Stimulated activated CD4-positive, alpha-beta T cell treated with anti-CD3 and anti-CD28 coated beads, TNF-alpha, amount 100 ng/mL, for 1 hour (primary cell): ENCODE measurements around the gene TNFRSF9.
"Not testable (repeated sequence)": the region's sequence is repeated elsewhere in the genome, so short reads cannot be mapped to it uniquely, and the experiment has no call there.

ENCODE experiments used
- DNase-seq, 3 donors: peaks; one replicate each; pipeline ENCODE4 v3.0.0-alpha.2; 2020; ENCODE audit warnings: low read depth in 3 of 3, low spot score in 1 of 3

TNFRSF9 gene

GRCh38 chr1:7940745-7941436 is at the start of gene TNFRSF9:
TSS of gene TNFRSF9 (minus strand) at chr1:7940839. CDS start at chr1:7939994, 845 bp downstream.
- peak in 2 of 3 donors; percentile 31 to 74 for DNase-seq

GRCh38 chr1:7989762-7990428 is 49.3 kb upstream of the TNFRSF9 start:
- no peak for DNase-seq

- DNase-seq, result no peak
These were observed 47.9 kb upstream of the TNFRSF9 start for GRCh38 chr1:7988576-7988975.

GRCh38 chr1:7987528-7987927 is 46.9 kb upstream of the TNFRSF9 start:
- no peak for DNase-seq

GRCh38 chr1:7985851-7986612 is 45.4 kb upstream of the TNFRSF9 start:
- DNase-seq, result no peak

GRCh38 chr1:7984811-7985210 is 44.2 kb upstream of the TNFRSF9 start:
- DNase-seq, result no peak

GRCh38 chr1:7983086-7983778 is 42.6 kb upstream of the TNFRSF9 start:
- no peak for DNase-seq

GRCh38 chr1:7980984-7981383 is 40.3 kb upstream of the TNFRSF9 start:
- DNase-seq, result no peak

GRCh38 chr1:7975212-7975865 is 34.7 kb upstream of the TNFRSF9 start:
- DNase-seq, result no peak

- DNase-seq, result no peak
These were observed 32.4 kb upstream of the TNFRSF9 start for GRCh38 chr1:7973086-7973485.

GRCh38 chr1:7972285-7972684 is 31.6 kb upstream of the TNFRSF9 start:
- no peak for DNase-seq

- no peak for DNase-seq
These were observed 30.4 kb upstream of the TNFRSF9 start for GRCh38 chr1:7971024-7971423.

GRCh38 chr1:7970246-7970645 is 29.6 kb upstream of the TNFRSF9 start:
- no peak for DNase-seq

- no peak for DNase-seq
These were observed 27.0 kb upstream of the TNFRSF9 start for GRCh38 chr1:7967651-7968050.

- DNase-seq, result no peak
These were observed 26.6 kb upstream of the TNFRSF9 start for GRCh38 chr1:7967196-7967595.

GRCh38 chr1:7964476-7964875 is 23.8 kb upstream of the TNFRSF9 start:
- no peak for DNase-seq

GRCh38 chr1:7963841-7964240 is 23.2 kb upstream of the TNFRSF9 start:
- DNase-seq, result not testable (repeated sequence)

GRCh38 chr1:7963378-7963730 is 22.7 kb upstream of the TNFRSF9 start:
- DNase-seq, result not testable (repeated sequence)

- DNase-seq, result no peak
These were observed 22.2 kb upstream of the TNFRSF9 start for GRCh38 chr1:7962636-7963377.

- DNase-seq, result no peak
These were observed 21.3 kb upstream of the TNFRSF9 start for GRCh38 chr1:7962014-7962335.
